GM12878 (cell line): ENCODE results near the gene CDH8. TPM values are rescaled to one million over a fixed set of nuclear protein-coding genes. Genes with fewer than 3 reads are reported as not detected.

Experiments
- BMI1 ChIP-seq: fragments of 450-650 bp; IDR thresholded peaks from 2 replicates; pipeline ENCODE4 v1.6.1; 2016; ENCODE audit warnings: mild to moderate bottlenecking, moderate library complexity, borderline replicate concordance
- CHD1 ChIP-seq: IDR thresholded peaks from 2 replicates; pipeline ENCODE4 v1.6.1; 2012; ENCODE audit warnings: low read depth, low read length, improper control_type of control experiment
- EP300 ChIP-seq, 2 experiments: fragments of 150-350 bp in 1 of 2; IDR thresholded peaks; 2 replicates each; pipeline ENCODE4 v1.6.1; 2011 to 2012; ENCODE audit warnings: low read depth in 2 of 2, low read length in 2 of 2, borderline replicate concordance in 1 of 2, improper control_type of control experiment in 1 of 2, inconsistent platforms in 1 of 2; ENCODE audit not compliant: control insufficient read depth in 1 of 2
- MTA2 ChIP-seq: fragments of 450-650 bp; IDR thresholded peaks from 2 replicates; pipeline ENCODE4 v1.6.1; 2016; ENCODE audit warnings: low read depth, mild to moderate bottlenecking, moderate library complexity
- MYB ChIP-seq: fragments of 150-350 bp; IDR thresholded peaks from 2 replicates; pipeline ENCODE4 v1.6.1; 2014; ENCODE audit warnings: mild to moderate bottlenecking, low read depth, low read length, borderline replicate concordance
- NFXL1 ChIP-seq: fragments of 450-650 bp; IDR thresholded peaks from 2 replicates; pipeline ENCODE4 v1.6.1; 2017; ENCODE audit warnings: antibody characterized with exemption, mild to moderate bottlenecking, borderline replicate concordance
- REST ChIP-seq: IDR thresholded peaks from 2 replicates; pipeline ENCODE4 v1.6.1; 2012; ENCODE audit warnings: mild to moderate bottlenecking, low read depth, low read length
- SIN3A ChIP-seq: IDR thresholded peaks from 2 replicates; pipeline ENCODE4 v1.6.1; 2012; ENCODE audit warnings: low read depth, low read length, improper control_type of control experiment
- SMAD1 ChIP-seq: fragments of 450-650 bp; IDR thresholded peaks from 2 replicates; pipeline ENCODE4 v1.6.1; 2018; ENCODE audit warnings: mild to moderate bottlenecking, low read depth; ENCODE audit not compliant: partially characterized antibody
- SRF ChIP-seq, 2 experiments: IDR thresholded peaks; 2 replicates each; pipeline ENCODE4 v1.6.1; 2011; ENCODE audit warnings: low read depth in 2 of 2, low read length in 2 of 2, mild to moderate bottlenecking in 1 of 2, moderate library complexity in 1 of 2
- TCF3 ChIP-seq: IDR thresholded peaks from 2 replicates; pipeline ENCODE4 v1.6.1; 2012; ENCODE audit warnings: low read depth, mild to moderate bottlenecking, low read length, borderline replicate concordance; ENCODE audit not compliant: insufficient read depth
- ZBTB40 ChIP-seq: fragments of 450-650 bp; IDR thresholded peaks from 2 replicates; pipeline ENCODE4 v1.6.1; 2016; ENCODE audit warnings: mild to moderate bottlenecking, moderate library complexity, borderline replicate concordance
- ZSCAN29 ChIP-seq: fragments of 450-650 bp; IDR thresholded peaks from 2 replicates; pipeline ENCODE4 v1.6.1; 2017; ENCODE audit warnings: mild to moderate bottlenecking, moderate library complexity
- polyA plus RNA-seq, 11 experiments: library from polyadenylated mRNA; depleted of rRNA in 4 of 11; unstranded in 6 of 11; stranded (reverse) in 5 of 11; fragments of >200 nt; fragmentation: Nextera tagmentation in 4 of 11; fragmentation: Illumina TruSeq in 1 of 11; extraction: Ambion mirVana in 4 of 11; extraction: Trizol in 1 of 11; gene quantifications; 1 replicate in 1 of 11; 2 replicates in 10 of 11; pipeline versions ENCODE4 v1.2.1 to v1.2.3, GENCODE V29; 2011 to 2016; ENCODE audit warnings: inconsistent platforms in 2 of 11, missing spikeins in 2 of 11, low read depth in 1 of 11
- total RNA-seq, 4 experiments: library from RNA; depleted of rRNA in 3 of 4; stranded (reverse); fragments of >200 nt in 3 of 4; fragmentation: Illumina TruSeq in 1 of 4; extraction: Trizol in 1 of 4; gene quantifications; 2 replicates each; pipeline versions ENCODE4 v1.2.1 to v1.2.3, GENCODE V29; 2013 to 2021

Gene CDH8
- total and polyA plus RNA-seq, 10 of the 15 experiments (the other 5 are each of a cell fraction or from before 2014, with no cell fraction given), result 0.13 to 0.68 (median 0.25) TPM; not detected in 3

GRCh38 chr16:61945511-61945910 lies 90.7 kb downstream of the CDH8 start (continued):
- TF ChIP-seq TCF3 (no peak), ZBTB40 (no peak), ZSCAN29 (no peak), SIN3A (no peak), REST (no peak), SMAD1 (no peak), CHD1 (no peak), EP300 (IDR thresholded peaks at IDR 0.05; ENCODE audit: borderline replicate concordance in 1 of 2, control insufficient read depth in 1 of 2, low read depth in 2 of 2, low read length in 2 of 2) (no peak), BMI1 (no peak), MYB (no peak), SRF (IDR thresholded peaks at IDR 0.05; ENCODE audit: low read depth in 2 of 2, low read length in 2 of 2) (no peak), NFXL1 (no peak), MTA2 (no peak)
